ENCODE measurements around the gene ARID4B. TPM values are rescaled to one million over a fixed set of nuclear protein-coding genes. Genes with fewer than 3 reads are reported as not detected.

Gene ARID4B
- total and polyA plus RNA-seq, 2 of the 13 experiments (the other 11 are each of a cell fraction or from before 2014, with no cell fraction given), result 9.7 to 24.6 TPM

- TF ChIP-seq KIAA2018 (CRISPR knock-in tag; IDR thresholded peaks at IDR 0.05; ENCODE audit: borderline replicate concordance), result no peak
- no peak for TF ChIP-seq SALL2 (CRISPR knock-in tag; IDR thresholded peaks at IDR 0.05)
- no peak for TF ChIP-seq TRIM24 (CRISPR knock-in tag; IDR thresholded peaks at IDR 0.05)
- TF ChIP-seq YEATS2 (CRISPR knock-in tag; IDR thresholded peaks at IDR 0.05; ENCODE audit: borderline replicate concordance), result no peak
Observed at GRCh38 chr1:235351898-235352297, 23.9 kb upstream of the ARID4B start (continued).

- Histone ChIP-seq H3K4me1 (ENCODE audit: insufficient read depth, low read length) (no peaks in the 10 kb centered on the region), H3K27me3 (ENCODE audit: control insufficient read depth in 1 of 2, insufficient read depth in 2 of 2, low read length in 2 of 2) (no peaks in the 10 kb centered on the region), H2AFZ (ENCODE audit: low read length) (no peak overlapping the region), H3K36me3 (replicated peaks in 1 of 2; ENCODE audit: control insufficient read depth in 1 of 2, insufficient read depth in 2 of 2, low read length in 2 of 2) (no peaks in the 10 kb centered on the region), H3K27ac (ENCODE audit: extremely low read length, insufficient read depth, low read length) (no peak overlapping the region), H4K20me1 (ENCODE audit: insufficient read depth, low read length) (no peaks in the 10 kb centered on the region), H3K4me3 (replicated peaks in 1 of 3; ENCODE audit: insufficient read depth in 1 of 3, low read depth in 2 of 3, low read length in 3 of 3) (no peak overlapping the region), H3K4me2 (ENCODE audit: low read depth, low read length) (no peak overlapping the region), H3K9me3 (ENCODE audit: low read length) (no peaks in the 10 kb centered on the region), H3K9ac (ENCODE audit: insufficient read depth, low read depth, low read length) (no peak overlapping the region), H3K79me2 (ENCODE audit: insufficient read depth, low read length) (no peaks in the 10 kb centered on the region)
- POLR2A ChIA-PET, result interaction anchor here (0.9 kb wide), 1 partner anchor 23 kb away, joined by 4 read pairs; the partner anchor contains the start of genes ARID4B and GGPS1
- intact Hi-C loops (cut with micrococcal nuclease; ENCODE audit: unreplicated experiment) (no loop called here), in situ Hi-C loops (cut with HindIII; ENCODE audit: extremely low pct_ligation_motif_present, low pct_unique_long_range_greater_than_20kb) (no loop called here)
- WGBS (ENCODE audit: low lambda C conversion rate), result 49% methylated on average over 3 of the region's 3 CpGs
- FAIRE-seq (no peak), ATAC-seq (no peak), DNase-seq (ENCODE audit: low spot score) (no peak)
- CTCF ChIA-PET (ENCODE audit: low intra/inter-chr PET ratio, low total read pairs), result no interaction called here
- no TSS peak for BruUV-seq (replicated peaks)
- TF ChIP-seq, protein P1, sequence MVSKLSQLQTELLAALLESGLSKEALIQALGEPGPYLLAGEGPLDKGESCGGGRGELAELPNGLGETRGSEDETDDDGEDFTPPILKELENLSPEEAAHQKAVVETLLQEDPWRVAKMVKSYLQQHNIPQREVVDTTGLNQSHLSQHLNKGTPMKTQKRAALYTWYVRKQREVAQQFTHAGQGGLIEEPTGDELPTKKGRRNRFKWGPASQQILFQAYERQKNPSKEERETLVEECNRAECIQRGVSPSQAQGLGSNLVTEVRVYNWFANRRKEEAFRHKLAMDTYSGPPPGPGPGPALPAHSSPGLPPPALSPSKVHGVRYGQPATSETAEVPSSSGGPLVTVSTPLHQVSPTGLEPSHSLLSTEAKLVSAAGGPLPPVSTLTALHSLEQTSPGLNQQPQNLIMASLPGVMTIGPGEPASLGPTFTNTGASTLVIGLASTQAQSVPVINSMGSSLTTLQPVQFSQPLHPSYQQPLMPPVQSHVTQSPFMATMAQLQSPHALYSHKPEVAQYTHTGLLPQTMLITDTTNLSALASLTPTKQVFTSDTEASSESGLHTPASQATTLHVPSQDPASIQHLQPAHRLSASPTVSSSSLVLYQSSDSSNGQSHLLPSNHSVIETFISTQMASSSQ (IDR thresholded peaks at IDR 0.05; ENCODE audit: low read depth), result no peak
- TF ChIP-seq, protein P1 (CRISPR knock-in tag; IDR thresholded peaks at IDR 0.05; ENCODE audit: borderline replicate concordance), result no peak
- TF ChIP-seq GATAD1 (CRISPR knock-in tag; IDR thresholded peaks at IDR 0.05), result no peak
- TF ChIP-seq, protein P2, sequence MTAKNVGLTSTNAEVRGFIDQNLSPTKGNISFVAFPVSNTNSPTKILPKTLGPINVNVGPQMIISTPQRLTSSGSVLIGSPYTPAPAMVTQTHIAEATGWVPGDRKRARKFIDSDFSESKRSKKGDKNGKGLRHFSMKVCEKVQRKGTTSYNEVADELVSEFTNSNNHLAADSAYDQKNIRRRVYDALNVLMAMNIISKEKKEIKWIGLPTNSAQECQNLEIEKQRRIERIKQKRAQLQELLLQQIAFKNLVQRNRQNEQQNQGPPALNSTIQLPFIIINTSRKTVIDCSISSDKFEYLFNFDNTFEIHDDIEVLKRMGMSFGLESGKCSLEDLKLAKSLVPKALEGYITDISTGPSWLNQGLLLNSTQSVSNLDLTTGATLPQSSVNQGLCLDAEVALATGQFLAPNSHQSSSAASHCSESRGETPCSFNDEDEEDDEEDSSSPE (CRISPR knock-in tag; IDR thresholded peaks at IDR 0.05), result no peak
- no peak for TF ChIP-seq ZNF225 (CRISPR knock-in tag; IDR thresholded peaks at IDR 0.05)
- TF ChIP-seq SMAD3 (CRISPR knock-in tag; IDR thresholded peaks at IDR 0.05), result no peak
Observed at GRCh38 chr1:235351441-235351840, 23.5 kb upstream of the ARID4B start.

Measured in HepG2 (cell line).